Activated CD4-positive, alpha-beta T cell treated with anti-CD3 and anti-CD28 coated beads, Interleukin-2, amount 10 ng/mL, durations not matched to agents 24 days and 14 days (primary cell): ENCODE data around the gene CHCHD6. TPM values are rescaled to one million over a fixed set of nuclear protein-coding genes. Genes with fewer than 3 reads are reported as not detected.

ENCODE experiments used
- DNase-seq: peaks from one replicate; pipeline ENCODE4 v3.0.0; 2022
- H3K27ac Mint-ChIP-seq: one replicate; pipeline ENCODE4 v1.8.0; 2022; ENCODE audit warnings: mild to moderate bottlenecking, mixed read lengths
- H3K27me3 Mint-ChIP-seq: one replicate; pipeline ENCODE4 v1.8.0; 2022; ENCODE audit warnings: mixed read lengths
- H3K36me3 Mint-ChIP-seq: one replicate; pipeline ENCODE4 v1.8.0; 2022; ENCODE audit warnings: low read depth, mild to moderate bottlenecking, mixed read lengths
- H3K4me1 Mint-ChIP-seq: one replicate; pipeline ENCODE4 v1.8.0; 2021; ENCODE audit warnings: mixed read lengths
- H3K4me3 Mint-ChIP-seq: one replicate; pipeline ENCODE4 v1.8.0; 2022; ENCODE audit warnings: mild to moderate bottlenecking, moderate library complexity, mixed read lengths
- H3K9me3 Mint-ChIP-seq: one replicate; pipeline ENCODE4 v1.8.0; 2021; ENCODE audit warnings: mixed read lengths
- intact Hi-C: fragments of 100-400 bp; cut with micrococcal nuclease; formaldehyde crosslinking; loops from one replicate; pipeline ENCODE4 v1.15.1; 2023
- total RNA-seq: library from RNA; stranded (reverse); gene quantifications from 2 replicates; pipeline ENCODE4 v1.2.3, GENCODE V29; 2022

The CHCHD6 gene
- total RNA-seq, 1 donor from 2014 or later = 18.5 TPM

DNA sequence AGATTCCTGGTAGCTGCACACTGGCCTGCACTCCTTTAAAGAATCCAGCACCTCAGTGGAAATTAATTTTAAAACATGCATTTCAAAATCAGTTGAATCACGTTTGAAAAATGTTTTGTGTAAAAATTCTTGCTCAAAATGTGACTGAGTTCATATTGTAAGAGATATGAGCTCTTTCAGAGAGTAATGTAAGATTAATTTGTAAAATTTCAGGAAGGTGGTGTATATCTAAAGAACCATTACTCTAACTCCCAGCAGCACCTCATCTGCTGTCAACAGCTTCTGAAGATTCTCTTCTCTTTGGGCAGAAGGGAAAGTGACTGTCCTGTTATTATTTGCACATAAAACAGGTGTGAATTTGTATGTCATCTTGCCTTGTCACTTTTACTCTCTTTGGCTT lies 181.4 kb downstream of the CHCHD6 start:
- H3K27me3 Mint-ChIP-seq = no peaks in the 10 kb centered on the region
- no peaks in the 10 kb centered on the region for H3K36me3 Mint-ChIP-seq
- intact Hi-C loops = no loop called here
- no peak overlapping the region for H3K27ac Mint-ChIP-seq
- no peak overlapping the region for H3K4me3 Mint-ChIP-seq
- no peaks in the 10 kb centered on the region for H3K4me1 Mint-ChIP-seq
- no peaks in the 10 kb centered on the region for H3K9me3 Mint-ChIP-seq
- no peak for DNase-seq

GRCh38 chr3:126886217-126886616 lies 182.2 kb downstream of the CHCHD6 start:
- intact Hi-C loops = no loop called here
- H3K4me1 Mint-ChIP-seq = no peaks in the 10 kb centered on the region
- no peak overlapping the region for H3K27ac Mint-ChIP-seq
- no peaks in the 10 kb centered on the region for H3K27me3 Mint-ChIP-seq
- DNase-seq = no peak
- no peak overlapping the region for H3K4me3 Mint-ChIP-seq
- H3K36me3 Mint-ChIP-seq = no peaks in the 10 kb centered on the region
- H3K9me3 Mint-ChIP-seq = no peaks in the 10 kb centered on the region

DNA sequence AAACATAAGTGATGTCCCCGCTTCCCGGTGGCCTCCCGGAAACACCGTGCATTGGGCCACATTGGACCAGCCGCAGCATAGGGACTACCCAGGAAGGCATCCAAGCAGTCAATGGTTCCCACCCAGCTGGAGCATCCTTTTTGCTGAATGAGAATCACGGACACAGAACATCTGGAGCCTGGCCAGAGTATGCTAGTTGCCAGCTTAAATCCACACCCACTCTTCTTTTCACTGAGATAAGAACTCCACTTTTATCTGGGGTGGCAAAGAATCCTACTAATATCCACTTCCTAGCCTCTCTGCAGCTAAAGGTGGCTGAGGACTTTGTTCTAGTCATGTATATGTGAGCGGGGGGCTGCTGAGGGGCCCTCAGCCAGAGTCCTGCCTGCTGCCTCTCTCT lies 183.6 kb downstream of the CHCHD6 start:
- intact Hi-C loops = no loop called here
- DNase-seq = no peak
- Mint-ChIP-seq H3K9me3 (no peaks in the 10 kb centered on the region), H3K27ac (no peak overlapping the region), H3K27me3 (no peaks in the 10 kb centered on the region), H3K4me3 (no peak overlapping the region), H3K36me3 (no peaks in the 10 kb centered on the region), H3K4me1 (no peaks in the 10 kb centered on the region)

GRCh38 chr3:126888186-126888760 lies 184.2 kb downstream of the CHCHD6 start:
- H3K27ac Mint-ChIP-seq = no peak overlapping the region
- intact Hi-C loops = no loop called here
- H3K4me3 Mint-ChIP-seq = no peak overlapping the region
- H3K36me3 Mint-ChIP-seq = no peaks in the 10 kb centered on the region
- H3K9me3 Mint-ChIP-seq = no peaks in the 10 kb centered on the region
- DNase-seq = no peak
- no peaks in the 10 kb centered on the region for H3K4me1 Mint-ChIP-seq
- H3K27me3 Mint-ChIP-seq = no peaks in the 10 kb centered on the region

DNA sequence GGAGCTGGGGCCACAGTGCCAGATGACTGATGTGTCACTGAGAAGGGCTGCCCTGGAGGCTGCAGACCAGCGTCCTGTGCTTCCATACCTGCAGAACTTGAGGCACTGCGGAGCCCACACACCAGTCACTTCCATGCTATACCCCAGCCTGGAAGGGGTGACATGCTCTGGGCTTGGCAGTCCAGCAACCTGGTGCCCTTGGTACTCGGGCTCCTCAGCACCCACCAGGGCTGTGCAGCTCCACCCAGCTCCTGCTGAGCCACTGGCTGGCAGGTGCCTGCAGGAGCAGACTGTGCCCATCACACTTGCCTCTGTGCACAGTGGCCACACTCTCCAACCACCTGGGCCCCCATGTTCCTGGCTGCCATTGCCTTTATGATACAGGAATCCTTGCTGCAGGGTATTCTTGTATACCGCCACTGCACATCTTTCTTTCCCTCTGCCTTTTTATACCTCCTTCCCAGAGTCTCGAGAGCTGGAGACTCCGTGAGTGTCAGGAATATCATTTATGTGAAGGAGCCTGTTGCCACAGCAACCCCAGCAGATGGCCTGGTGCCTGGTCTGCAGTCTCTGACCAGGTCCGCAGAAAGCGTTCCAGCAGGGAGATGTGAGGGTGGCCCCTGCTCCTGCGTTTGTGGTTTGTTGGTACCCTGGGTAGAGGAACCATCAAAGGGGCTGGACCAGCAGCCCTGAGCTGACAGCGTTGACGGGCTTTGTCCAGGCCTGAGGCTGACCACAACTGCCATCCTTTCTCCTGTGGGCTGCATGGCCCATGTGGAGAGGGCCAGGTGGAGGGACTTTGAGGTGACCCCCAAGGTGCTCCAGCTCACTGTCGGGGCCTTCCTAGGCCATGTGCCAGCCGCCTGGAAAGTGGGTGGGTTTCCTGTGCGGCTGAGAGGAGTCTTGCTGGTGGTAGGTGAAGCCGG lies 185.5 kb downstream of the CHCHD6 start:
- no peaks in the 10 kb centered on the region for H3K9me3 Mint-ChIP-seq
- no peaks in the 10 kb centered on the region for H3K27me3 Mint-ChIP-seq
- H3K27ac Mint-ChIP-seq = no peak overlapping the region
- no peaks in the 10 kb centered on the region for H3K4me1 Mint-ChIP-seq
- no peak for DNase-seq
- intact Hi-C loops = no loop called here
- no peak overlapping the region for H3K4me3 Mint-ChIP-seq
- H3K36me3 Mint-ChIP-seq = no peaks in the 10 kb centered on the region

DNA sequence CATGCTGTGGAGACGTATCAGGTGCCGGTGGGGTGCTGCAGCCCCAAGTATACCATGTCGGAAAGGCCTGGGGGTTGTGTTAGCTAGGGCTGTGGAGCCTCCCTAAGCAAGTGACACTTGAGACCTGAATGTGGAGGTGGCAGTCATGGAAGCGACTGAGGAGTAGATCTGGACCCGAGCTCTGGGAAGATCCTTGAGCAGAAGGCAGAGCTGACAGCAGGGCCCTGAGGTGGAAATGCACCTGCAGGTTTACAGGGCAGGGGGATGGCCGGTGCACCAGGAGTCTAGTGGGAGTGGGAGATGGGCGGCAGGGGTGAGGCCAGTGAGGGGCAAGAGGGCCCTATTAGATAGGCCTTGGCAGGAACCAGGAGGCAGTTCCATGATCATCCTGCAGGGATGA lies 187.1 kb downstream of the CHCHD6 start:
- no peaks in the 10 kb centered on the region for H3K36me3 Mint-ChIP-seq
- no peak for DNase-seq
- no peak overlapping the region for H3K27ac Mint-ChIP-seq
- no peaks in the 10 kb centered on the region for H3K9me3 Mint-ChIP-seq
- no peaks in the 10 kb centered on the region for H3K4me1 Mint-ChIP-seq
- intact Hi-C loops = no loop called here
- no peaks in the 10 kb centered on the region for H3K27me3 Mint-ChIP-seq
- no peak overlapping the region for H3K4me3 Mint-ChIP-seq

DNA sequence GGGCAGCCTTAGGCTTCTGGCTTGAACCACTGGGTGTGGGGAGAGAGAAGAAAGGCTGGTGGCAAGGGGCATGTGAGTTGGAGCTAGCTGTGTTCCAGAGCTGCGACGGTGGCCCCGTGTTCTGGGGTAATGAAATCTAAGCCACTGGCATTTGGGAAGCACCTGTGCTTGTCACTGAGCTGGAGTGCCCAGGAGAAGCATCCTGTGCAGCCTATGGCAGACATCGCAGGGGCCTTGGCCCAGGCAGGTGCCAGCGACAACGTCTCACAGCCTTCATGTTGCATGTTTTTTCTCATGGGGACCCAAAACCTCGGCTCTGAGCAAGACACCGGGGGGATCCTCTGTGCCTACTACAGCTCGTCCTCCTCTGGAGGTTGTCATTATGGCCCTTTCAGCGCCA lies 187.8 kb downstream of the CHCHD6 start:
- Mint-ChIP-seq H3K9me3 (no peaks in the 10 kb centered on the region), H3K4me3 (no peak overlapping the region), H3K36me3 (no peaks in the 10 kb centered on the region), H3K27ac (no peak overlapping the region), H3K4me1 (no peaks in the 10 kb centered on the region), H3K27me3 (no peaks in the 10 kb centered on the region)
- intact Hi-C loops = no loop called here
- DNase-seq = no peak

DNA sequence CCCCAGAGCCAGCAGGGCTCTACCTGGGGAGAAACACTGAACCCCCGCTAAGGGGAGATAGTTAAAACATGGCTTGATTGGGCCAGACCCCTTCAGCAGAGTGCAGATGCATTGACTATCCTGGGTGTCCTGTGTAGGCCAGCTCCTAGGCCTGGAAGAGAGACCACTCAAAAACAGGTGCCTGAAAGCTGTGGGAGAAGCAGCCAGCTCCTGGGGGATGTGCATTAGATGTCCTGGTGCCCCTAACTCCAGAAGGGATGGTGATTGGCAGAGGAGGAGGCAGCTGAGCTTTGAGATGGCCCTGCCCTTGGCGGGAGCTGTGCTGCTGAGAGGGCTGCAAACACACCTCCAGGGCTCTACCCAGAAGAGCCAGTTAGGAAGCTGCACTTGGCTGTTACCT lies 189.6 kb downstream of the CHCHD6 start:
- Mint-ChIP-seq H3K27ac (no peak overlapping the region), H3K36me3 (no peaks in the 10 kb centered on the region), H3K4me3 (no peak overlapping the region), H3K4me1 (no peaks in the 10 kb centered on the region), H3K27me3 (no peaks in the 10 kb centered on the region), H3K9me3 (no peaks in the 10 kb centered on the region)
- intact Hi-C loops = no loop called here
- DNase-seq = no peak

- intact Hi-C loops = no loop called here
- no peaks in the 10 kb centered on the region for H3K36me3 Mint-ChIP-seq
- no peak overlapping the region for H3K4me3 Mint-ChIP-seq
- DNase-seq = no peak
- H3K4me1 Mint-ChIP-seq = no peaks in the 10 kb centered on the region
- H3K27ac Mint-ChIP-seq = no peak overlapping the region
- H3K9me3 Mint-ChIP-seq = no peaks in the 10 kb centered on the region
- H3K27me3 Mint-ChIP-seq = no peaks in the 10 kb centered on the region
These were observed 190.4 kb downstream of the CHCHD6 start for GRCh38 chr3:126894475-126894874.

- Mint-ChIP-seq H3K4me3 (no peak overlapping the region), H3K27me3 (no peaks in the 10 kb centered on the region), H3K27ac (no peak overlapping the region)
These were observed 191.4 kb downstream of the CHCHD6 start for GRCh38 chr3:126895178-126896066.

GRCh38 chr3:126896067-126896441 lies 192.0 kb downstream of the CHCHD6 start:
- Mint-ChIP-seq H3K27ac (no peak overlapping the region), H3K4me1 (no peaks in the 10 kb centered on the region), H3K9me3 (no peaks in the 10 kb centered on the region), H3K27me3 (no peaks in the 10 kb centered on the region), H3K4me3 (no peak overlapping the region), H3K36me3 (no peaks in the 10 kb centered on the region)
- no peak for DNase-seq
- intact Hi-C loops = no loop called here

More at GRCh38 chr3:126895178-126896066, 191.4 kb downstream of the CHCHD6 start:
- Mint-ChIP-seq H3K36me3 (no peaks in the 10 kb centered on the region), H3K9me3 (no peaks in the 10 kb centered on the region), H3K4me1 (no peaks in the 10 kb centered on the region)
- DNase-seq = no peak
- intact Hi-C loops = no loop called here

DNA sequence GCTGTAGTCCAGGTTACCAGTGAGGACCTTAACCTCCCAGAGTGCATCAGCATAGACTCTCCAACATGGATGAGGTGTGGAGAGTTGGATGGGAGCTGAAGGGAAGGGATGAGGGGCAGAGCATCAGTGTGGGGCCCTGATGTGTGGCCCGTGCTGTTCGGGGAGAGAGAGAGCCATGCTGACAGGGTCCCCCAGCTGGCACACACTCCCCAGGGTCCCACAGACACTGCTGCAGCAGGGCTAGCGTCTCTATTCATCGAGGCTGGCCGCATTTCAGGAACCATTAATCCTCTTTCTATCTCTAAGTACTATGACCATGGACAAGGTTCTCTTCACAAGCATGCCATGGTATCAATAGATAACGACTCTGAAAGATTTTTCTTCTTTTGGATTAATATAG lies 192.9 kb downstream of the CHCHD6 start:
- no peak overlapping the region for H3K27ac Mint-ChIP-seq
- H3K4me3 Mint-ChIP-seq = no peak overlapping the region
- H3K36me3 Mint-ChIP-seq = no peaks in the 10 kb centered on the region
- H3K27me3 Mint-ChIP-seq = no peaks in the 10 kb centered on the region
- intact Hi-C loops = no loop called here
- no peaks in the 10 kb centered on the region for H3K4me1 Mint-ChIP-seq
- no peak for DNase-seq
- H3K9me3 Mint-ChIP-seq = no peaks in the 10 kb centered on the region

- Mint-ChIP-seq H3K27ac (no peak overlapping the region), H3K36me3 (no peaks in the 10 kb centered on the region), H3K4me1 (no peaks in the 10 kb centered on the region), H3K4me3 (no peak overlapping the region), H3K9me3 (no peaks in the 10 kb centered on the region), H3K27me3 (no peaks in the 10 kb centered on the region)
- intact Hi-C loops = no loop called here
- no peak for DNase-seq
These were observed 193.9 kb downstream of the CHCHD6 start for GRCh38 chr3:126897943-126898342.
